ENCODE results near the gene TBC1D19. TPM values are rescaled to one million over a fixed set of nuclear protein-coding genes. Genes with fewer than 3 reads are reported as not detected.
"Not testable (repeated sequence)": the region's sequence is repeated elsewhere in the genome, so short reads cannot be mapped to it uniquely, and the experiment has no call there.

TBC1D19 gene, protein sequence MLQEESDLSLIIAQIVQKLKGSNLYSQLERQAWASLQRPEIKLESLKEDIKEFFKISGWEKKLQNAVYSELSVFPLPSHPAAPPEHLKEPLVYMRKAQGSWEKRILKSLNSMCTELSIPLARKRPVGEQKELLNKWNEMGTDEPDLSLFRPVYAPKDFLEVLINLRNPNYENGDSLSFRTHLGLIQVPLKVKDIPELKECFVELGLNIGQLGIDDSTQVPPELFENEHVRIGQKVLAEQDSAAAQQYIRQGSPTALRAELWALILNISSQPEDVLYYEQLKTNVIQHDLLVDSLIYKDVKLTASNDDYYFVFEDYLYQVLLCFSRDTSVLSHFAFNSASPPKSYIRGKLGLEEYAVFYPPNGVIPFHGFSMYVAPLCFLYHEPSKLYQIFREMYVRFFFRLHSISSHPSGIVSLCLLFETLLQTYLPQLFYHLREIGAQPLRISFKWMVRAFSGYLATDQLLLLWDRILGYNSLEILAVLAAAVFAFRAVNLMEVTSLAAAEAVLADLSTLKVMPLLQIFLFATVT
- 2.1 TPM for polyA plus RNA-seq (2013, experiment 1 of 2)
- 2.6 TPM for polyA plus RNA-seq (2013, experiment 2 of 2)

DNA sequence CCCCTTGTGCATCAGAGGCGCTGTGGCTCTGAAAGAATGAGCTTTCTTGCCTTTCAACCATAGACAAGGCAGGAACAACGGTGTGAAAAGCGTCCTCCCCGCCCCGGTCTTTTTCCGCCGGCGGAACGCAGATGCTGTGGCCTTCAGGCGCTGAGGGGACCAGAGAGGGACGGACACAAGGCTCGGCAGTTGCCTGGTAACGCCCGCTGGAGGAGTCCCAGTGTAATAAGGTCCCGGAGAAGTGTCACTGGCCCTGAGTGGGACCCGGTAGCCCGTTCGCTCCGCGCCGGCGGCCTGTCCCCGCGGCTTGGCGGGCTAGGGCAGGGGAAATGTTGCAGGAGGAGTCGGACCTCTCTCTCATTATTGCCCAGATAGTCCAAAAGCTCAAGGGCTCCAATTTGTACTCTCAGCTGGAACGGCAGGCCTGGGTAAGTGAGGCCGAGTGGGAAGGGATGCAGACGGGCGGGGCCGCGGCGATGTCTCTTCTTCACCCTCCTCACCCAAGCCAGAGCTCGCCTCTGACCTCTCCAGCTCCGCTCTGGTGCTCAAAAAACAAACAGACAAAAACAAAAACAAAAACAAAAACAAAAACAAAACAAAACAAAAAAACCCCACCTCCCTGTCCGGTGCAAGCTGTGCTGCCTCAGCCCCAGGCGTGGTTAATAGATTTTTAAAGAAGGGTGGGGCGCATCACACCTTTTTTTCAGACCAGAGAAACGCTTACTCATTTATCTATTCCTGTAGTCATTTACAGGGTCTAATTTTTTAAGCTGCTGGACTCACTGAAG is at the start of gene TBC1D19:
TSS of gene TBC1D19 (plus strand) at position 220 of the 788 bp plus-strand sequence. CDS start at position 330, 110 bp downstream.
- Histone ChIP-seq H3K9me3 (ENCODE audit: insufficient read depth, low read depth, low read length) (no peaks in the 10 kb centered on the region), H3K9ac (ENCODE audit: low read depth, low read length) (peak within 1 kb of the TSS; percentile 59), H3K36me3 (ENCODE audit: insufficient read depth, low read length) (no peaks in the 10 kb centered on the region), H3K4me1 (ENCODE audit: insufficient read depth, low read length) (0 out of 2 replicates have a peak, but pooled peaks cover 4% of the 10 kb centered on the region), H3K27ac (ENCODE audit: low read depth, low read length) (no peak within 1 kb of the TSS; the same call in 1 of the 2 replicates), H3K4me3 (ENCODE audit: low read length) (peak within 1 kb of the TSS; percentile 88), H3K27me3 (ENCODE audit: insufficient read depth, low read length) (0 out of 2 replicates have a peak, but pooled peaks cover 5% of the 10 kb centered on the region)
- under 1% methylated on average over 39 of the region's 39 CpGs for WGBS

DNA sequence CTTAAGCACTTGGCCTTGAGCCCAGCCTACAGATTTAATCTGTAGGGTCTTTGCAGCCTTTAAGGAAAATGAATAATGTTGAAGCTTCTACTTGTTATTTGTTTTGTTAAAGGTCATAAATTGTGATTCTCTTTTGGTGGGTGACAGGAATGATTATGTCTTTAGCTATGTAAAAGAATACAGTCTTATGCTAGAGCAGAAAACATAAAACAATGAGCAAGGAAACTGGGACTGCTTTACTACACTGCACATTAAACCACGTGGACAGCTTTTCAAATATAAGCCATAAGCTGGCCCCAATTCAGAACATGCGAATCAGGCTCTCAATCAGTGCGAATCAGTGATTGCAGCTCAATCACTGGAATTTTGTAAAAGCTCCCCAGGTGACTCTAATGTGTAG is 40.9 kb upstream of the TBC1D19 start:
- Histone ChIP-seq H3K27ac (ENCODE audit: low read depth, low read length) (no peak overlapping the region), H3K36me3 (ENCODE audit: insufficient read depth, low read length) (no peaks in the 10 kb centered on the region), H3K9ac (ENCODE audit: low read depth, low read length) (no peak overlapping the region), H3K9me3 (ENCODE audit: insufficient read depth, low read depth, low read length) (0 out of 2 replicates have a peak, but pooled peaks cover 7% of the 10 kb centered on the region), H3K27me3 (ENCODE audit: insufficient read depth, low read length) (no peaks in the 10 kb centered on the region), H3K4me3 (ENCODE audit: low read length) (no peak overlapping the region), H3K4me1 (ENCODE audit: insufficient read depth, low read length) (no peaks in the 10 kb centered on the region)
- WGBS: 86% methylated on average over 3 of the region's 3 CpGs

DNA sequence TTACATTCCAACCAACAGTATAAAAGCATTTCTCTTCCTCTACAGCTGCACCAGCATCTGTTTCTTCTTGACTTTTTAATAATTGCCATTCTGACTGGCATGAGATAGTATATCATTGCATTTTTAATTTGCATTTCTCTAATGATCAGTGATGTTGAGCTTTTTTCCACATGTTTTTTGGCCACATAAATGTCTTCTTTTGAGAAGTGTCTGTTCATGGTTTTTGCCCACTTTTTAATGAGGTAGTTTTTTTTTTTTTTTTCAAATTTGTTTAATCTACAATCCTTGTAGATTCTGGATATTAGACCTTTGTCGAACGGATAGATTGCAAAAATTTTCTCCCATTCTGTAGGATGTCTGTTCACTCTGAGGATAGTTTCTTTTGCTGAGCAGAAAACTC is 39.5 kb upstream of the TBC1D19 start:
- no peaks in the 10 kb centered on the region for H3K4me1 ChIP-seq (ENCODE audit: insufficient read depth, low read length)

DNA sequence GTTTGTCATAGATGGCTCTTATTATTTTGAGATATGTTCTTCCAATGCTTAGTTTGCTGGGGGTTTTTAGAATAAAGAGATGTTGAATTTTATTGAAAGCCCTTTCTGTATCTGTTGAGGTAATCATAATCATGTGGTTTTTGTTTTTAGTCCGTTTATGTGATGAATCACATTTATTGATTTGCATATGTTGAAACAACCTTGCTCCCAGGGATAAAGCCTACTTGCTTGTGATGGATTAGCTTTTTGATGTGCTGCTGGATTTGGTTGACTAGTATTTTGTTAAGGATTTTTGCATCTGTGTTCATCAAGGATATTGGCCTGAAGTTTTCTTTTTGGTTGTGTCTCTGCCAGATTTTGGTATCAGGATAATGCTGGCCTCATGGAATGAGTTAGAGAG is 35.5 kb upstream of the TBC1D19 start:
- H3K4me3 ChIP-seq (ENCODE audit: low read length); H3K9ac ChIP-seq (ENCODE audit: low read depth, low read length); H3K4me1 ChIP-seq (ENCODE audit: insufficient read depth, low read length); H3K27me3 ChIP-seq (ENCODE audit: insufficient read depth, low read length); H3K36me3 ChIP-seq (ENCODE audit: insufficient read depth, low read length); H3K9me3 ChIP-seq (ENCODE audit: insufficient read depth, low read depth, low read length); H3K27ac ChIP-seq (ENCODE audit: low read depth, low read length): not testable (repeated sequence)
- WGBS: 87% methylated on average over 1 of the region's 1 CpG

More for the DNA sequence above, 39.5 kb upstream of the TBC1D19 start:
- no peaks in the 10 kb centered on the region for H3K36me3 ChIP-seq (ENCODE audit: insufficient read depth, low read length)
- no peak overlapping the region for H3K4me3 ChIP-seq (ENCODE audit: low read length)
- no peaks in the 10 kb centered on the region for H3K27me3 ChIP-seq (ENCODE audit: insufficient read depth, low read length)
- H3K9ac ChIP-seq (ENCODE audit: low read depth, low read length): no peak overlapping the region
- H3K9me3 ChIP-seq (ENCODE audit: insufficient read depth, low read depth, low read length): 0 out of 2 replicates have a peak, but pooled peaks cover 7% of the 10 kb centered on the region
- 94% methylated on average over 2 of the region's 2 CpGs for WGBS
- no peak overlapping the region for H3K27ac ChIP-seq (ENCODE audit: low read depth, low read length)

DNA sequence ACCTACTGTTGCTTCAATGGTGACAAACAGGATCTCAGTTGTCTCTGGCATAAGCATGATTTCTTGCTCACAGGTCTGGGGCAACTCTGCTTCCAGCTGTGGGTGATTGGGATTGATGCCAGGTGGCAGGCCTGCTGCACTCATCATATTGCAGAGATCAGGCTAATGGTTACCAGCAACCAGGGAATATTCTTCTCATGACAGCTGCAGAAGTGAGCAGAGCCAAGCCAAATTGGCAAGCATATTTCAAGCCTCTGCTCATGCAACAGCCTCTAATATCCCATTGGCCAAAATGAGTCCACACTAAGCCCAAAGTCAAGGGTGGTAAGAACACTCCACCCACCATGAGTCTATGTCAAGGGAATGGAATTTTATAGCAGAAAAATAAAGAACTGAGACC is 26.7 kb upstream of the TBC1D19 start:
- no peak overlapping the region for H3K27ac ChIP-seq (ENCODE audit: low read depth, low read length)
- no peaks in the 10 kb centered on the region for H3K36me3 ChIP-seq (ENCODE audit: insufficient read depth, low read length)
- H3K4me3 ChIP-seq (ENCODE audit: low read length): no peak overlapping the region
- no peaks in the 10 kb centered on the region for H3K27me3 ChIP-seq (ENCODE audit: insufficient read depth, low read length)
- H3K9me3 ChIP-seq (ENCODE audit: insufficient read depth, low read depth, low read length): no peaks in the 10 kb centered on the region
- H3K9ac ChIP-seq (ENCODE audit: low read depth, low read length): no peak overlapping the region
- no peaks in the 10 kb centered on the region for H3K4me1 ChIP-seq (ENCODE audit: insufficient read depth, low read length)

DNA sequence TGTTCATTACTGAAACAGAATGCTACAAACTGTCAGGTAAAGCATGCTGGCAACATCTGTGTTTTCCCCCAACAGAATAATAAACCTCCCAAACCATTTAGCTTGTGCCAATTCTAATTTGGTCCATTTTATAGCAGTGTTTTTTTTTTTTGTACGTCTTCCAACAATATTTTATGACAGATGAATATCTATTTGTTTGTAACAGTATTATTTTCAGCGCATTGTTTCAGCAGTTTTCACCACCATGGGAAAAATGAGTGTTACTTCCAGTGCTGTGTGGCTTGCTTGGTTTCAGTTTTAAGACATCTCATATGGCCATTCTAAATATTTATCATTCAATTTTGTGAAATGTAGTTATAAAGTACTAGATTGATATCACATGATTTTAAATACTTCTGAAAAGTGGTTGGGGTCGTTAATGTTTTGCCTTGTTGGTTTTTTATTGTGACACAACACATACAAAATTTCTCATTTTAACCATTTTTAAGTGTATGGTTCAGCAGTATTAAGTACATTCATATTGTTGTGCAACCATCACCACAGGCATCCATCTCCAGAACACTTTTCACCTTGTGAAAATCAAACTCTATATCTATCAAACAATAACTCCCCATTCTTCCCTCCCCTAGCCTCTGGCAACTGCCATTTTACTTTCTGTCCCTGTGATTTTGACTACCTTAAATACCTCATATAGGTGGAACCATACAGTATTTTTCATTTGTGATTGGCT is 25.6 kb upstream of the TBC1D19 start:
- Histone ChIP-seq H3K27ac (ENCODE audit: low read depth, low read length) (no peak overlapping the region), H3K27me3 (ENCODE audit: insufficient read depth, low read length) (no peaks in the 10 kb centered on the region), H3K4me3 (ENCODE audit: low read length) (no peak overlapping the region), H3K9me3 (ENCODE audit: insufficient read depth, low read depth, low read length) (no peaks in the 10 kb centered on the region), H3K36me3 (ENCODE audit: insufficient read depth, low read length) (no peaks in the 10 kb centered on the region), H3K9ac (ENCODE audit: low read depth, low read length) (no peak overlapping the region), H3K4me1 (ENCODE audit: insufficient read depth, low read length) (no peaks in the 10 kb centered on the region)
- no CpG with 5 or more reads among the region's 3 CpGs for WGBS

DNA sequence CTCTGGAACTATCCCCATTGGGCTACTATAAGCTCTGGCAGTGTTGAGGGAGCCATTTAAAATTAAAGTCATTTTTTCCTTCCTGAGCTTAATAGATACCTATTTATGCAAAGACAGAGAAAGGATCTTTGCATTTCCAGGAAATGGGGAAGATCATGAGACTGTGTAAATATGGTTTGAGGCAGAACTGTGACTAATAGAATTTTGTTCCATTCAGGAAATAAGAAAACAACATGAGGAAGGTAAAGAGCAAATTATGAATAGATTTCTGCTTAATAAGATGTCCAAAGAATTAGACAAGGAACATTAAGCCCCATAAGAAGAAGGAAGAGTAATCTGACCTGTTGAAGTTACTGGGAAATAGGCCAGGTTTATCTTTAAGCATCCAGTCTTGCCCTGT is 17.8 kb upstream of the TBC1D19 start:
- Histone ChIP-seq H3K27ac (ENCODE audit: low read depth, low read length) (no peak overlapping the region), H3K36me3 (ENCODE audit: insufficient read depth, low read length) (no peaks in the 10 kb centered on the region), H3K9me3 (ENCODE audit: insufficient read depth, low read depth, low read length) (no peaks in the 10 kb centered on the region), H3K9ac (ENCODE audit: low read depth, low read length) (no peak overlapping the region), H3K4me3 (ENCODE audit: low read length) (no peak overlapping the region), H3K4me1 (ENCODE audit: insufficient read depth, low read length) (peaks cover 6% of the 10 kb centered on the region; the same call in 1 of the 2 replicates), H3K27me3 (ENCODE audit: insufficient read depth, low read length) (no peaks in the 10 kb centered on the region)

DNA sequence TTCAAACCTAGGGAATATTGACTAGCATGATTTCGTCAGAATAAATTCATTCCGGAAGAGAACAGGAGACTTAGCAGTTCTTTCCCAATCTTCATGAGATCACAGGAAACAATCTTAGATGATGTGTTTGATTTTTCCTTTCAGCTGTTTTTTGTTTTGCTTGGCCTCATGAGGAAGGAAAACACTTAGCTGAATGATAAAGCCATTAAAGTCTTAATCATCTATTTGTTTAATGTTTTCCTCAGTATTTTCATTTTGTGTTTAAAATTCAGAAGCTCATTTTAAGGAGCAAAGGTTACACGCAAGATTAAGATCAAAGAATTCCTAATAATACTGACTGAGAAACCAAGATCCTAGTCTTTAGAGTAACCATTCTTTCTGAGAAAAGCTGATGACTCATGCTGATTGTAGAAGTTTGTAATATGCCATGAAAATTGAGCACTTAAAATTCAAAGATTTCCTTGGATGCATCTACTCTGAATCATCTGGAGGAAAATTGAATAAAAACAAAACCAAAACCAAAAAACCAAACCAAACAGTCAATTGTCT is 15.4 kb upstream of the TBC1D19 start:
- Histone ChIP-seq H3K27ac (ENCODE audit: low read depth, low read length) (no peak overlapping the region; the same call in 1 of the 2 replicates), H3K27me3 (ENCODE audit: insufficient read depth, low read length) (no peaks in the 10 kb centered on the region), H3K9ac (ENCODE audit: low read depth, low read length) (no peak overlapping the region), H3K4me3 (ENCODE audit: low read length) (no peak overlapping the region), H3K4me1 (ENCODE audit: insufficient read depth, low read length) (peaks cover 6% of the 10 kb centered on the region; the same call in 1 of the 2 replicates), H3K9me3 (ENCODE audit: insufficient read depth, low read depth, low read length) (no peaks in the 10 kb centered on the region), H3K36me3 (ENCODE audit: insufficient read depth, low read length) (no peaks in the 10 kb centered on the region)
- 90% methylated on average over 3 of the region's 3 CpGs for WGBS

DNA sequence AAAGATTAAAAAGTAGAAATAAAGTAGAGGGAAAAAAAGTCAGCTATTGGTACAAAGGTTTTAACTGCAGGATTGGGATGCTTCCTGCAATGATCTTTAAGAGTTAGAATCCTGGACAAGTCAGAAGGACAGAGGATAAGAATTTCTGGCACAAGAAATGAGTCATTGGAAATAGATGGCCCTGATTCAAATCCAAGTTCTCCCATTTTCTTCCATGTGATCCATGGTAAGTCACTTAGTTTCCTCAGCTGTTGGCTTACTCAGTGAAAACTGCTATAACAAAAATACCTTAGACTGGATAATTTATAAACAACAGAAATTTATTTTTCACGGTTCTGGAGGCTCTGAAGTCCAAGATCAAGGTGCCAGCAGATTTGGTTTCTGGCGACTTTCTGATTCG is 13.3 kb upstream of the TBC1D19 start:
- no peaks in the 10 kb centered on the region for H3K9me3 ChIP-seq (ENCODE audit: insufficient read depth, low read depth, low read length)
- H3K36me3 ChIP-seq (ENCODE audit: insufficient read depth, low read length): no peaks in the 10 kb centered on the region
- H3K4me1 ChIP-seq (ENCODE audit: insufficient read depth, low read length): peaks cover 6% of the 10 kb centered on the region; the same call in 1 of the 2 replicates
- no peak overlapping the region for H3K27ac ChIP-seq (ENCODE audit: low read depth, low read length)
- no peak overlapping the region for H3K9ac ChIP-seq (ENCODE audit: low read depth, low read length)
- H3K4me3 ChIP-seq (ENCODE audit: low read length): no peak overlapping the region
- WGBS: 94% methylated on average over 3 of the region's 3 CpGs
- H3K27me3 ChIP-seq (ENCODE audit: insufficient read depth, low read length): no peaks in the 10 kb centered on the region; the same call in 1 of the 2 replicates

DNA sequence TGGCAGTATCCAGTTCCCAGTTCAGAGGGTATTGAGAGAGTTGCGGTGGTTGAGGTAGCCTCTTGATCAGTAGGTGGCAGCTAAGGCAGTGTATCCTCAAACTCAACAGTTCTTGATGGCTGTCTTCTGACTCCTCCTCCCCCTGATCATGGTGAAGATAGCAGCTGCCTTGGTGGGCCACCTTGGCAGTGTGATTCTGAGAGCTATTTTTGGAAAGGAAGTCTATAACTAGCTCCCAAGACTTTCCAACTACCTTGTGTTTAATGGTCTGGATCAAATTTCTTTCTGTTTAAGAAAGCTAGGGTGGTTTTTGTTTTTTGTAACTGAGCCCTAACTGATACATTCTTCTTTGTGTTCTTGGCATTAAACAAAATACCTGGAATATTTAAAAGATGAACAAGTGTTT is 10.5 kb upstream of the TBC1D19 start:
- peaks cover 4% of the 10 kb centered on the region; the same call in 1 of the 2 replicates for H3K4me1 ChIP-seq (ENCODE audit: insufficient read depth, low read length)
- H3K4me3 ChIP-seq (ENCODE audit: low read length): no peak overlapping the region
- no peak overlapping the region for H3K27ac ChIP-seq (ENCODE audit: low read depth, low read length)
- no peaks in the 10 kb centered on the region; the same call in 1 of the 2 replicates for H3K27me3 ChIP-seq (ENCODE audit: insufficient read depth, low read length)
- 89% methylated on average over 1 of the region's 1 CpG for WGBS
- no peak overlapping the region for H3K9ac ChIP-seq (ENCODE audit: low read depth, low read length)
- no peaks in the 10 kb centered on the region for H3K36me3 ChIP-seq (ENCODE audit: insufficient read depth, low read length)
- no peaks in the 10 kb centered on the region for H3K9me3 ChIP-seq (ENCODE audit: insufficient read depth, low read depth, low read length)
